ENCODE results near the gene INSR. TPM values are rescaled to one million over a fixed set of nuclear protein-coding genes. Genes with fewer than 3 reads are reported as not detected.
A peak's percentile ranks its signal among the peaks of the same experiment; 100 is the strongest.

INSR gene
- total and polyA plus RNA-seq, 10 of the 15 experiments (the other 5 are each of a cell fraction or from before 2014, with no cell fraction given) = 4.2 to 34.9 (median 13.6) TPM

GRCh38 chr19:7197760-7198696 is 96.2 kb downstream of the INSR start:
- CTCF ChIA-PET = no interaction called here
- ATAC-seq (peak; percentile 89), DNase-seq (ENCODE audit: low read depth, low spot score) (peak; percentile 81), FAIRE-seq (no peak)
- Histone ChIP-seq H3K9me3 (replicated peaks; ENCODE audit: control insufficient read depth, insufficient read depth, low read length) (no peaks in the 10 kb centered on the region; the same call in 2 of the 3 replicates), H3K27ac (ENCODE audit: control insufficient read depth, insufficient read depth) (peak overlapping the region; percentile 75), H2AFZ (ENCODE audit: control insufficient read depth, low read depth, low read length) (peak overlapping the region; percentile 82), H3K9ac (ENCODE audit: control insufficient read depth, insufficient read depth, low read length) (peak overlapping the region; percentile 83), H3K36me3 (ENCODE audit: control insufficient read depth in 2 of 2, insufficient read depth in 2 of 2, low read length in 1 of 2) (no peaks in the 10 kb centered on the region), H3K4me1 (ENCODE audit: control insufficient read depth, insufficient read depth, low read length) (peaks cover 17% of the 10 kb centered on the region), H4K20me1 (ENCODE audit: control insufficient read depth, insufficient read depth) (no peaks in the 10 kb centered on the region), H3K4me2 (ENCODE audit: control insufficient read depth, insufficient read depth) (peak overlapping the region; percentile 96), H3K27me3 (replicated peaks in 1 of 2; ENCODE audit: control insufficient read depth in 2 of 2, insufficient read depth in 2 of 2, low read length in 1 of 2) (no peaks in the 10 kb centered on the region), H3K79me2 (ENCODE audit: control insufficient read depth, insufficient read depth, low read length) (peaks cover 25% of the 10 kb centered on the region), H3K4me3 (peak overlapping the region; percentile 70)
- WGBS (ENCODE audit: insufficient coverage, insufficient replicate concordance, low lambda C conversion rate, missing lambda C conversion rate) = under 1% methylated on average over 64 of the region's 72 CpGs
- POLR2A ChIA-PET = interaction anchor here (0.5 to 1.6 kb wide), 2 partner anchors 75 to 622 kb away, joined by 3 to 5 read pairs; no protein-coding TSS in a partner anchor
- intact Hi-C loops (cut with micrococcal nuclease; ENCODE audit: unreplicated experiment) (loop anchor here (1.0 to 5.0 kb wide), 3 partner anchors 44 to 139 kb away; partner anchors contain the start of gene INSR), in situ Hi-C loops (cut with MboI) (loop anchor here (10.0 kb wide), 1 partner anchor 97 kb away; the partner anchor contains the start of gene INSR)
- RAD21 ChIA-PET (ENCODE audit: unreplicated experiment) = interaction anchor here (0.7 to 1.5 kb wide), 6 partner anchors 10 to 96 kb away, joined by 3 to 6 read pairs (median 4); partner anchors contain the start of gene INSR
- no TSS peak for BruUV-seq (replicated peaks)
- SMC1A ChIA-PET (ENCODE audit: uncharacterized antibody, unreplicated experiment) = interaction anchor here (0.8 to 1.9 kb wide), 5 partner anchors 13 to 129 kb away, joined by 3 to 8 read pairs (median 4); no protein-coding TSS in a partner anchor
- TF ChIP-seq BACH1 (IDR thresholded peaks at IDR 0.05; ENCODE audit: borderline replicate concordance) (peak; percentile 94), ZNF217 (IDR thresholded peaks at IDR 0.05) (peak; percentile 63; the same call in 1 of the 2 replicates), FOS (IDR thresholded peaks at IDR 0.05; ENCODE audit: borderline replicate concordance, extremely low read depth, insufficient read length) (no peak), YY1 (IDR thresholded peaks at IDR 0.05; ENCODE audit: low read depth, low read length) (peak; percentile 93), SREBF1 (IDR thresholded peaks at IDR 0.05; ENCODE audit: low read length) (no peak), HDGF (IDR thresholded peaks at IDR 0.05) (peak; percentile 100), POLR2A (IDR thresholded peaks at IDR 0.05; ENCODE audit: low read depth, low read length) (peak; percentile 80), PAX5 (IDR thresholded peaks at IDR 0.05; ENCODE audit: borderline replicate concordance, low read depth, low read length) (peak; percentile 60; the same call in 1 of the 2 replicates), MYC (IDR thresholded peaks at IDR 0.05; ENCODE audit: insufficient read depth, insufficient read length, insufficient replicate concordance, low read length, severe bottlenecking) (peak; percentile 35), CHD2 (IDR thresholded peaks at IDR 0.05; ENCODE audit: borderline replicate concordance, low read depth, low read length) (no peak; the same call in 1 of the 2 replicates), MTA3 (IDR thresholded peaks at IDR 0.05; ENCODE audit: borderline replicate concordance, low read length) (no peak; the same call in 1 of the 2 replicates), RELA (IDR thresholded peaks at IDR 0.05; ENCODE audit: borderline replicate concordance, partially characterized antibody) (peak; percentile 22), SUZ12 (IDR thresholded peaks at IDR 0.05; ENCODE audit: unreplicated experiment) (no peak), EGR1 (IDR thresholded peaks at IDR 0.05; ENCODE audit: borderline replicate concordance in 1 of 2, low read depth in 2 of 2, low read length in 2 of 2) (peak in 1 of 2 experiments; percentile 84; a peak in 2 of 3 replicates), TARDBP (IDR thresholded peaks at IDR 0.05; ENCODE audit: borderline replicate concordance) (0 out of 2 replicates have a peak, but pooled peaks have one; percentile 20), CEBPB (IDR thresholded peaks at IDR 0.05; ENCODE audit: borderline replicate concordance in 1 of 2, low read depth in 2 of 2, low read length in 2 of 2) (no peak)
- TF ChIP-seq, protein P1, sequence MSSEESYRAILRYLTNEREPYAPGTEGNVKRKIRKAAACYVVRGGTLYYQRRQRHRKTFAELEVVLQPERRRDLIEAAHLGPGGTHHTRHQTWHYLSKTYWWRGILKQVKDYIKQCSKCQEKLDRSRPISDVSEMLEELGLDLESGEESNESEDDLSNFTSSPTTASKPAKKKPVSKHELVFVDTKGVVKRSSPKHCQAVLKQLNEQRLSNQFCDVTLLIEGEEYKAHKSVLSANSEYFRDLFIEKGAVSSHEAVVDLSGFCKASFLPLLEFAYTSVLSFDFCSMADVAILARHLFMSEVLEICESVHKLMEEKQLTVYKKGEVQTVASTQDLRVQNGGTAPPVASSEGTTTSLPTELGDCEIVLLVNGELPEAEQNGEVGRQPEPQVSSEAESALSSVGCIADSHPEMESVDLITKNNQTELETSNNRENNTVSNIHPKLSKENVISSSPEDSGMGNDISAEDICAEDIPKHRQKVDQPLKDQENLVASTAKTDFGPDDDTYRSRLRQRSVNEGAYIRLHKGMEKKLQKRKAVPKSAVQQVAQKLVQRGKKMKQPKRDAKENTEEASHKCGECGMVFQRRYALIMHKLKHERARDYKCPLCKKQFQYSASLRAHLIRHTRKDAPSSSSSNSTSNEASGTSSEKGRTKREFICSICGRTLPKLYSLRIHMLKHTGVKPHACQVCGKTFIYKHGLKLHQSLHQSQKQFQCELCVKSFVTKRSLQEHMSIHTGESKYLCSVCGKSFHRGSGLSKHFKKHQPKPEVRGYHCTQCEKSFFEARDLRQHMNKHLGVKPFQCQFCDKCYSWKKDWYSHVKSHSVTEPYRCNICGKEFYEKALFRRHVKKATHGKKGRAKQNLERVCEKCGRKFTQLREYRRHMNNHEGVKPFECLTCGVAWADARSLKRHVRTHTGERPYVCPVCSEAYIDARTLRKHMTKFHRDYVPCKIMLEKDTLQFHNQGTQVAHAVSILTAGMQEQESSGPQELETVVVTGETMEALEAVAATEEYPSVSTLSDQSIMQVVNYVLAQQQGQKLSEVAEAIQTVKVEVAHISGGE (CRISPR knock-in tag; IDR thresholded peaks at IDR 0.05) = no peak
- TF ChIP-seq, protein P2, sequence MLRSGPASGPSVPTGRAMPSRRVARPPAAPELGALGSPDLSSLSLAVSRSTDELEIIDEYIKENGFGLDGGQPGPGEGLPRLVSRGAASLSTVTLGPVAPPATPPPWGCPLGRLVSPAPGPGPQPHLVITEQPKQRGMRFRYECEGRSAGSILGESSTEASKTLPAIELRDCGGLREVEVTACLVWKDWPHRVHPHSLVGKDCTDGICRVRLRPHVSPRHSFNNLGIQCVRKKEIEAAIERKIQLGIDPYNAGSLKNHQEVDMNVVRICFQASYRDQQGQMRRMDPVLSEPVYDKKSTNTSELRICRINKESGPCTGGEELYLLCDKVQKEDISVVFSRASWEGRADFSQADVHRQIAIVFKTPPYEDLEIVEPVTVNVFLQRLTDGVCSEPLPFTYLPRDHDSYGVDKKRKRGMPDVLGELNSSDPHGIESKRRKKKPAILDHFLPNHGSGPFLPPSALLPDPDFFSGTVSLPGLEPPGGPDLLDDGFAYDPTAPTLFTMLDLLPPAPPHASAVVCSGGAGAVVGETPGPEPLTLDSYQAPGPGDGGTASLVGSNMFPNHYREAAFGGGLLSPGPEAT (IDR thresholded peaks at IDR 0.05; ENCODE audit: low read depth) = peak; percentile 8; the same call in 1 of the 2 replicates

Data from GM12878 (cell line).